Progenitor cell of endocrine pancreas (in vitro differentiated cells): ENCODE measurements around the gene OR2M7. TPM values are rescaled to one million over a fixed set of nuclear protein-coding genes. Genes with fewer than 3 reads are reported as not detected.

Experiments used
- DNase-seq: peaks from one replicate; pipeline ENCODE4 v3.0.0; 2021; ENCODE audit warnings: low spot score; ENCODE audit not compliant: unreplicated experiment
- H3K27ac Mint-ChIP-seq: 2 replicates; pipeline ENCODE4 v1.8.0; 2021; ENCODE audit warnings: mild to moderate bottlenecking, moderate library complexity, mixed read lengths
- H3K27me3 Mint-ChIP-seq: 2 replicates; pipeline ENCODE4 v1.8.0; 2021; ENCODE audit warnings: mixed read lengths
- H3K36me3 Mint-ChIP-seq: 2 replicates; pipeline ENCODE4 v1.8.0; 2022; ENCODE audit warnings: mixed read lengths; ENCODE audit not compliant: insufficient read depth
- H3K4me1 Mint-ChIP-seq: 2 replicates; pipeline ENCODE4 v1.8.0; 2021; ENCODE audit warnings: low read depth, mixed read lengths
- H3K4me3 Mint-ChIP-seq: 2 replicates; pipeline ENCODE4 v1.8.0; 2021; ENCODE audit warnings: low read depth, mild to moderate bottlenecking, moderate library complexity, mixed read lengths
- H3K9me3 Mint-ChIP-seq: 2 replicates; pipeline ENCODE4 v1.8.0; 2021; ENCODE audit warnings: low read depth, mixed read lengths
- CTCF ChIP-seq: fragments of 200-600 bp; sonication (generic); IDR thresholded peaks from one replicate; pipeline ENCODE4 v1.5.0; 2021; ENCODE audit warnings: antibody characterized with exemption, mild to moderate bottlenecking; ENCODE audit not compliant: unreplicated experiment
- total RNA-seq: library from RNA; stranded (reverse); gene quantifications from 2 replicates; pipeline ENCODE4 v1.2.1, GENCODE V29; 2021

OR2M7 gene
- total RNA-seq, 1 donor from 2014 or later = not detected

GRCh38 chr1:248303324-248303723 is 21.0 kb downstream of the OR2M7 start, which contains the start of gene OR2T12:
Gene OR2T12 (minus strand): TSS chr1:248303424. CDS start chr1:248295578, 7,846 bp downstream.
- Mint-ChIP-seq H3K4me1 (no peaks in the 10 kb centered on the region), H3K9me3 (peaks cover 45% of the 10 kb centered on the region), H3K27me3 (no peaks in the 10 kb centered on the region), H3K36me3 (no peaks in the 10 kb centered on the region), H3K4me3 (no peak within 1 kb of the TSS), H3K27ac (no peak within 1 kb of the TSS)
- DNase-seq = no peak
- no peak for TF ChIP-seq CTCF

GRCh38 chr1:248288391-248288790 is 36.0 kb downstream of the OR2M7 start:
- H3K36me3 Mint-ChIP-seq = no peaks in the 10 kb centered on the region
- no peak overlapping the region for H3K27ac Mint-ChIP-seq
- no peaks in the 10 kb centered on the region for H3K4me1 Mint-ChIP-seq
- peaks cover 40% of the 10 kb centered on the region for H3K9me3 Mint-ChIP-seq
- no peak for DNase-seq
- TF ChIP-seq CTCF = no peak
- no peaks in the 10 kb centered on the region for H3K27me3 Mint-ChIP-seq
- no peak overlapping the region for H3K4me3 Mint-ChIP-seq

DNA sequence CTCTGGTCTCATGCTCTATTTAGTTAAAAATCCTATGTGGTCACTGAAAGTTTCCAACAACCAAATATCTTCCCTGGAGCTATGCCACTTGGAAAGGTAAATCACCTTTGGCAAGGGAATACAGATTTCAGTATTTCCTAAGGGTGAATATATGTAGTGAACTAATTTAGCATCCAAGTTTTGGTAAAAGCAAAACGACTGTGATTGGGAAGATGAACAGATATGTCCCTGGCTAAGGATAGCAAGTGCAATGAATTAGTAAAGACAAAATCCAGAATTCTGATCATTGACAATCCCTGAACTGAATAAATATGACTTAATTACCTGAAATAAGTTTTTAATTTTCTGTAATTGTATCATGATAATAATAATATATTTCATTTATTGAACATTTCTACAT is 46.5 kb downstream of the OR2M7 start, which contains the start of gene OR2T33:
OR2T33 (minus strand) TSS at position 101 of the 400 bp plus-strand sequence. CDS start 4,162 bp downstream, outside the sequence.
- Mint-ChIP-seq H3K9me3 (peaks cover 62% of the 10 kb centered on the region), H3K4me3 (no peak within 1 kb of the TSS), H3K27ac (no peak within 1 kb of the TSS), H3K27me3 (no peaks in the 10 kb centered on the region), H3K4me1 (no peaks in the 10 kb centered on the region), H3K36me3 (peaks cover 2% of the 10 kb centered on the region)
- TF ChIP-seq CTCF = no peak
- DNase-seq = no peak

Other genes with a start within 250 kb of the OR2M7 start
- gene OR2L13, start 229.4 kb downstream of the OR2M7 start, total RNA-seq = not detected in 2 replicates
- not detected in 2 replicates for gene OR2M5, start 179.4 kb downstream of the OR2M7 start, total RNA-seq
- not detected in 2 replicates for gene OR2M2, start 149.7 kb downstream of the OR2M7 start, total RNA-seq
- not detected in 2 replicates for gene OR2M3, start 127.3 kb downstream of the OR2M7 start, total RNA-seq
- not detected in 2 replicates for gene OR2M4, start 93.2 kb downstream of the OR2M7 start, total RNA-seq
- not detected in 2 replicates for gene OR2T33, start 46.6 kb downstream of the OR2M7 start, total RNA-seq
- not detected in 2 replicates for gene OR2T12, start 21.1 kb downstream of the OR2M7 start, total RNA-seq
- not detected in 2 replicates for gene OR14C36, start 24.2 kb upstream of the OR2M7 start, total RNA-seq
- gene OR2T4, start 37.1 kb upstream of the OR2M7 start, total RNA-seq = not detected in 2 replicates
- not detected in 2 replicates for gene OR2T6, start 51.2 kb upstream of the OR2M7 start, total RNA-seq
- not detected in 2 replicates for gene OR2T1, start 78.5 kb upstream of the OR2M7 start, total RNA-seq
- not detected in 2 replicates for gene OR2T2, start 121.1 kb upstream of the OR2M7 start, total RNA-seq
- gene OR2T3, start 148.8 kb upstream of the OR2M7 start, total RNA-seq = not detected in 2 replicates
- gene OR2T5, start 164.0 kb upstream of the OR2M7 start, total RNA-seq = not detected in 2 replicates
- gene OR2G6, start 183.5 kb upstream of the OR2M7 start, total RNA-seq = not detected in 2 replicates
- not detected in 2 replicates for gene OR2T29, start 238.2 kb upstream of the OR2M7 start, total RNA-seq